PC-9 (cell line): ENCODE data around the gene DAAM1. TPM values are rescaled to one million over a fixed set of nuclear protein-coding genes. Genes with fewer than 3 reads are reported as not detected.

Source experiments
- BruUV-seq: library from RNA; stranded (reverse); fragments of 400-500 nt; replicated peaks from 2 replicates; lab custom pipeline; 2021; lab: Mats Ljungman, UMichigan
- CTCF ChIA-PET: fragments of 300-600 bp; sonication (Branson Sonifier 250); formaldehyde crosslinking; loops from one replicate; lab custom pipeline; 2022; ENCODE audit warnings: antibody characterized with exemption; lab: Charles Lee
- POLR2A ChIA-PET: fragments of 300-600 bp; sonication (Branson Sonifier 250); formaldehyde crosslinking; loops from one replicate; lab custom pipeline; 2022; ENCODE audit warnings: antibody characterized with exemption; ENCODE audit not compliant: unreplicated experiment; lab: Charles Lee
- DNase-seq, 2 experiments: peaks; one replicate each; pipeline versions ENCODE4 v3.0.0 to v3.0.0-alpha.2; 2015 to 2022; ENCODE audit warnings: mixed read lengths in 1 of 2
- H2AFZ ChIP-seq: fragments of 200-600 bp; sonication (generic); 2 replicates; pipeline ENCODE4 v1.8.1; 2017; ENCODE audit warnings: antibody characterized with exemption
- H3F3A ChIP-seq: fragments of 200-600 bp; sonication (generic); 2 replicates; pipeline ENCODE4 v1.8.1; 2017; ENCODE audit warnings: antibody characterized with exemption, mild to moderate bottlenecking, low read depth; ENCODE audit not compliant: insufficient read depth
- H3K27ac ChIP-seq: fragments of 200-600 bp; sonication (generic); 2 replicates; pipeline ENCODE4 v1.6.1; 2016; ENCODE audit warnings: mixed run types
- H3K27me3 ChIP-seq: fragments of 200-600 bp; sonication (generic); 2 replicates; pipeline ENCODE4 v1.6.1; 2016; ENCODE audit warnings: low read depth, mixed run types; ENCODE audit not compliant: insufficient read depth
- H3K36me3 ChIP-seq: fragments of 200-600 bp; sonication (generic); 2 replicates; pipeline ENCODE4 v1.6.1; 2016; ENCODE audit warnings: low read depth, mixed run types
- H3K4me1 ChIP-seq: fragments of 200-600 bp; sonication (generic); replicated peaks from 2 replicates; pipeline ENCODE4 v1.6.1; 2016; ENCODE audit warnings: mixed run types; ENCODE audit not compliant: insufficient read depth
- H3K4me2 ChIP-seq: fragments of 200-600 bp; sonication (generic); 2 replicates; pipeline ENCODE4 v1.6.1; 2017; ENCODE audit warnings: mixed run types
- H3K4me3 ChIP-seq: fragments of 200-600 bp; sonication (generic); 2 replicates; pipeline ENCODE4 v1.6.1; 2016; ENCODE audit warnings: mixed run types
- H3K79me2 ChIP-seq: fragments of 200-600 bp; sonication (generic); 2 replicates; pipeline ENCODE4 v1.6.1; 2017; ENCODE audit warnings: low read depth, mixed run types
- H3K9me2 ChIP-seq: fragments of 200-600 bp; sonication (generic); 2 replicates; pipeline ENCODE4 v1.8.1; 2017; ENCODE audit warnings: mild to moderate bottlenecking; ENCODE audit not compliant: insufficient read depth
- H3K9me3 ChIP-seq: fragments of 200-600 bp; sonication (generic); 2 replicates; pipeline ENCODE4 v1.8.1; 2016; ENCODE audit warnings: low read depth; ENCODE audit not compliant: insufficient read depth
- H4K20me1 ChIP-seq: fragments of 200-600 bp; sonication (generic); 2 replicates; pipeline ENCODE4 v1.8.1; 2017; ENCODE audit not compliant: insufficient read depth
- CTCF ChIP-seq: fragments of 200-600 bp; sonication (generic); conservative IDR thresholded peaks from 2 replicates; pipeline ENCODE4 v1.6.1; 2017; ENCODE audit warnings: mixed run types, antibody characterized with exemption, mild to moderate bottlenecking, moderate library complexity
- EZH2 ChIP-seq: fragments of 200-600 bp; sonication (generic); IDR thresholded peaks from 2 replicates; pipeline ENCODE4 v1.8.0; 2017; ENCODE audit warnings: antibody characterized with exemption, low read depth
- intact Hi-C: fragments of 100-400 bp; cut with micrococcal nuclease; formaldehyde crosslinking; loops from one replicate; pipeline ENCODE4 v1.10.0; 2022; ENCODE audit not compliant: unreplicated experiment
- total RNA-seq: library from RNA; stranded (reverse); gene quantifications from 2 replicates; pipeline ENCODE4 v1.2.3, GENCODE V29; 2021

The DAAM1 gene
- total RNA-seq, 1 experiment from 2014 or later, result 70.7 TPM

GRCh38 chr14:59204305-59204704 lies 15.8 kb downstream of the DAAM1 start:
- H3K9me2 ChIP-seq, result no peaks in the 10 kb centered on the region
- TF ChIP-seq CTCF, result no peak
- no peak for TF ChIP-seq EZH2
- no peaks in the 10 kb centered on the region for H3F3A ChIP-seq
- no peaks in the 10 kb centered on the region for H3K36me3 ChIP-seq
- H3K79me2 ChIP-seq, result peaks cover 32% of the 10 kb centered on the region; the same call in 1 of the 2 replicates
- H3K27ac ChIP-seq, result no peak overlapping the region
- no peaks in the 10 kb centered on the region for H3K9me3 ChIP-seq
- no peak overlapping the region for H3K4me2 ChIP-seq
- H3K4me1 ChIP-seq, result no peaks in the 10 kb centered on the region
- H3K4me3 ChIP-seq, result no peak overlapping the region
- no peak overlapping the region for H2AFZ ChIP-seq
- no peaks in the 10 kb centered on the region for H3K27me3 ChIP-seq
- intact Hi-C loops, result no loop called here
- no peaks in the 10 kb centered on the region for H4K20me1 ChIP-seq
- ChIA-PET POLR2A (interaction anchor here (0.6 kb wide), 1 partner anchor 614 kb away, joined by 3 read pairs; no protein-coding TSS in a partner anchor), CTCF (no interaction called here)
- DNase-seq, result no peak
- no TSS peak for BruUV-seq

GRCh38 chr14:59206892-59207291 lies 18.4 kb downstream of the DAAM1 start:
- Histone ChIP-seq H3K27me3 (no peaks in the 10 kb centered on the region), H3K36me3 (no peaks in the 10 kb centered on the region), H4K20me1 (no peaks in the 10 kb centered on the region), H3K27ac (no peak overlapping the region), H3K4me2 (no peak overlapping the region), H3K9me2 (no peaks in the 10 kb centered on the region), H3F3A (no peaks in the 10 kb centered on the region), H3K79me2 (peaks cover 10% of the 10 kb centered on the region; the same call in 1 of the 2 replicates), H3K9me3 (no peaks in the 10 kb centered on the region), H3K4me1 (no peaks in the 10 kb centered on the region), H2AFZ (no peak overlapping the region), H3K4me3 (no peak overlapping the region)
- no TSS peak for BruUV-seq
- intact Hi-C loops, result no loop called here
- DNase-seq, result no peak
- no peak for TF ChIP-seq CTCF
- TF ChIP-seq EZH2, result no peak
- ChIA-PET POLR2A (no interaction called here), CTCF (no interaction called here)

- peaks cover 7% of the 10 kb centered on the region; the same call in 1 of the 2 replicates for H3K79me2 ChIP-seq
- CTCF ChIA-PET, result no interaction called here
- H3K4me2 ChIP-seq, result no peak overlapping the region
- TF ChIP-seq CTCF (no peak), EZH2 (no peak)
- H3K36me3 ChIP-seq, result no peaks in the 10 kb centered on the region
- no peaks in the 10 kb centered on the region for H3F3A ChIP-seq
- H2AFZ ChIP-seq, result no peak overlapping the region
- H3K27ac ChIP-seq, result no peak overlapping the region
- no peaks in the 10 kb centered on the region; the same call in 1 of the 2 replicates for H3K4me1 ChIP-seq
- intact Hi-C loops, result no loop called here
- H3K9me2 ChIP-seq, result no peaks in the 10 kb centered on the region
- H3K9me3 ChIP-seq, result no peaks in the 10 kb centered on the region
- H4K20me1 ChIP-seq, result no peaks in the 10 kb centered on the region
- BruUV-seq, result no TSS peak
- no peaks in the 10 kb centered on the region for H3K27me3 ChIP-seq
- no peak for DNase-seq
- POLR2A ChIA-PET, result no interaction called here
- no peak overlapping the region for H3K4me3 ChIP-seq
Observed at GRCh38 chr14:59207506-59207933, 19.1 kb downstream of the DAAM1 start.
